GM18951 (cell line): ENCODE results near the gene SIX5.

Experiments used
- POLR2A ChIP-seq: IDR thresholded peaks from 4 replicates; pipeline ENCODE4 v1.6.1; 2011; ENCODE audit warnings: mild to moderate bottlenecking; ENCODE audit not compliant: insufficient read length, insufficient read depth; ENCODE audit errors: extremely low read depth
- in situ Hi-C: fragments of 300-500 bp; cut with MboI; formaldehyde crosslinking; loops from one replicate; pipeline ENCODE4 v1.12.0; 2022; ENCODE audit warnings: low sequenced_read_pairs, mixed read lengths, inconsistent platforms; ENCODE audit not compliant: unreplicated experiment

Gene SIX5

DNA sequence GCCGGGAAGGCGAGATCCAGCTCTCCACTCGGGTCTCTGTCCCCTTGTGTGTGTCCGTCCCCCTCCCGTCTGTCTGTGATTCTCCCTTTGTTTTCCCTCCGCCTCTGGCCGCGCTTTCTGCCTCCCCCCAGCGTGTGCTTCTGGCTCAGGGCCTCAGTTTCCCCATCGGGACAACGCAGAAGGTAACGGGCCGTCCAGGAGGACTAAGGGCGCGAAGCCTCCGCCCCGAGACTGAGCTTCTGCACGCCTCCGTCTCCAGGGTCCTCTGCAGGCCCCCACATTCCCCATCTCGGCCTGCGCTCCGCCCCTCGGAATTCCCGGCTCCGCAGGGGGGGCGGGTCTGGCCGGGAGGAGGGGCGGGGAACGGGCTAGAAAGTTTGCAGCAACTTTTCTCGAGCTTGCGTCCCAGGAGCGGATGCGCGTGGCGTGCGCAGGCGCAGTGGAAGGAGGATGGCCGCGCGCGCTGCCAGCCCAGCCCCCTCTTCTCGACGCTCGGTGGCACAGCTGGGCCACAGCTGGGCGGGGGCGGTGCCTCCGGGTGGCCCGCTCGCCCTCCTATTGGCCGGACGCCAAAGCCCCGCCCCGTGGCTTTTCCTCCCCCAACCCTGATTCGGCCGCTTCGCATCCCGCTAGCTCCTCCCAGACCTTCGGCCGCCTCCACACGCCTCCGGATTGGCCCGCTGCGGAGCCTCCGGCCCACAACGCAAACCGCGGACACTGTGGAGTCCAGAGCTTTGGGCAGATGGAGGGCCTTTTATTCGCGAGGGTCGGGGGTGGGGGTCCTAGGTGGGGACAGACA lies at the start of gene SIX5:
Gene SIX5 (minus strand): TSS at position 269 of the 799 bp plus-strand sequence. CDS start 408 bp downstream, outside the sequence.
- TF ChIP-seq POLR2A: peak; percentile 54
- in situ Hi-C loops: no loop called here

DNA sequence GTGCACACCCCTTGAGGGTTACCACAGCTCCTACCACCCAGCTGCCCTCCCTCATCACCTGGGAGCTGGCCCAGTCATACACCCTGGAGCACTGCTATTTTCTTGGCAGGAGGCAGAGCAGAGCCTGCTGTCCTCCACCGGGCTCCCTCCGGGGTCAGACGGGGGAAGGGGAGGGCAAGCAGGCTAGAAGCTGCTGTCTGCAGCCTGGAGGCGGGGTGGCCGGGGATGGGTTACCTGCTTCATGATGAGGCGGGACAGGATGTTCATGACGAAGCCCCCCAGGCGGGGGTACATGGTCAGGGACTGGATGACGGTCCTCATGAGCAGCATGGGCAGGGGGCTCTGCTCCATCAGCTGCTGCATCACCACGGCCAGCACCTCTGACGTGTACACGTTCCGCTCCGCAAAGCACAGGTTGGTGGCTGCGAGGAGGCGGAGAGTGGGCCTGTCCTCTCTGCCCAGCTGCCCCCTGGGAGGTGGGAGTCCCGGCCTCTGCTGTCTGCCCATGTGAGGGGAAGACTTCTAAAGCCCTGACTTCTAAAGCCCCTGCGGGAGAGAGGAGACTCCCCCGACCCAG lies 48.8 kb upstream of the SIX5 start:
- in situ Hi-C loops: no loop called here
- TF ChIP-seq POLR2A: no peak

DNA sequence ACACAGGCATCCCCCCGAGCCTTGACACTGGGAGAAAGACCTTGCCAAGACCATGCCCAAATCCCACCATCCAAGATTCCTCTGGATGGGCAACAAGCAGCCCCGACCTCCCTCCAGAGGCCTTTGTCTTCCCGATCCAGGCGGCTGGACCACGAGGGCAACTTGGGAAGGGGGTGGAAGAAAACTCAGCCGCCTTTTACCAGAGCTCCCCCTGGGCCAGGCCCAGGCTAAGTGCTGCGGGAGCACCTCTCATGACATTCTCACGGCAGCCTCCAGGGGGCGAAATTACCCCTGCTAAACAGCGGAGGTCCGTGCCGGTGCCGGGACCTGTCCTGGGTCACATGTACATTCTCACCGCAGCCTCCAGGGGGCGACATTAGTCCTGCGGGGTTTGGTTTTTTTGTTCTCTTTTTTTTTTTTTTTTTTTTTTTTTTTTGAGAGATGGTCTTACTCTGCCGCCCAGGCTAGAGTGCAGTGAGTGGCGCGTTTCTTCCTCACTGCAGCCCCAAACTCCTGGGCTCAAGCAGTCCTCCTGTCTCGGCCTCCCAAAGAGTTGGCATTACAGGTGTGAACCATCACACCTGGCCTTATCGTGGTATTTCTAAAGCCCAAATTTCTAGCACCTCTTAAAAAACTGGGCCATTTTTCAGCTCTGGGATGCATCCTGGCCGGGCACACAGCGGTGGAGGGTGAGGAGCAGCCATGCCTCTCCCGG lies 48.1 kb upstream of the SIX5 start:
- TF ChIP-seq POLR2A: no peak
- in situ Hi-C loops: no loop called here

GRCh38 chr19:45816236-45817009 lies 47.4 kb upstream of the SIX5 start:
- peak; percentile 8 for TF ChIP-seq POLR2A
- in situ Hi-C loops: no loop called here

DNA sequence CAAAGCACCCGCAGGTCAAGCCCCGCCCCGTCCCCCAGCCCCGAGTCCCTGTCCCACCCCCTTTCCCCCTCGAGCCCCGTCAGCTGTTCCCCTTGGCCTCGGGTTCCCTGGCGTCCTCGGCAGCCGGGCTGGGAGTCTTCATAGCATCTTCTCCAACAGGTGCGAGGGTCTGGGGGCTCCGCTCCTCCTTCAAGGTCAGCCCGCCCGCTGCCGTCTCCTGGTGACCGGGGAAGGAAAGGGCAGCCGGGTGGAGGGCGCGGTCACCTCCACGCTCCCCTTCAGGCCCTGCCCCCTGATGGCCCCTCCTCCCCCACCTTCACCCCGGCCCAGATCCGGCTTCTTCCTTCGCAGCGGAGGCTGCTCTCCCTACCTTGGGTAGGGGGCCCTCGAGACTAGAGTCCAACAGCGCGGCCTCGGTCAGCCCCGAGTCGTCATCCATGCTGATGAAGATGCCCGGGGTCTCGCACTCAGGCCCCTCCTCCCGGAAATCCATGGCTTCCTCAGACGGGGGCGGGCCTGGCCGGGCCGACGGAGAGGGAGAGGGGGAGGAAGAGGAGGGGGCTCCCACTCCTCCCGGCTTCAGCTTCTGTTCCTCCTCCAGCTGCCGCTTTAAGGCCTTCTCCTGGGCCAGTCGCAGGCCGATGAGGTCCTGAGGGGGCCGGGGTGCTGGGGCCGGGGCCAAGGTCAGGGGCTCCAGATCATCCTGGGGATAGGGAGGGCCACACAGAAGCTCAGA lies 46.6 kb upstream of the SIX5 start:
- TF ChIP-seq POLR2A: no peak

DNA sequence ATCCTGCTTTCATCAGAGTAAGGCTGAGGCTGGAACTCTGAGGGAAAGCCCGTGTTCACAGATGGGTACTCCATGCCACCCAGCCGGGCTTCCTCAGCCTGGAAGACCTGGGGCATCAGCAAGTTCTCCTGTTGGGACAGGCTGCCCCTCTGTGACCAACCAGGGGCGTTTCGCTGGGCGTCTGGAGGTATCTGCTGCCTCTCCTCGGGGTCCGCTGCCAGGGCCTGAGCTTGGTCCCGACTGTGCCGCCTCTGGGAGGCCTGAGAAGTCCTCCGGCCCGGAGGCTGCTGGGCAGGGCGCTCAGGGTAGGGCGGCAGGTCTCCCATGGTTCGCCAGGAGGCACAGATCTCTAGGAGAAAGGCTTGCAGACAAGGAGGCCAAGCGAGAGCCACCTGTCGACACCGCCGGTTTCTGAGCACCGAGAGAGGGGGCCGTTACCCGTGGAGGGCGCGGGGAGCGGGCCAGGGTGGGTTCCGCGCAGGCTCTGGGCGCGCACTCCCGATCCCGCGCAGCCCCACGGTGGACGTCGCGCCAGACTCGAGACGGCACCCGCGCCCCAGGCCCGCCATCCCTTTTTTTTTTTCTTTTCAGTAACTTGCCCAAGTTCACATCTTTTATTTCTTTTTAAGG lies 45.9 kb upstream of the SIX5 start, which contains the start of gene RSPH6A:
Gene RSPH6A (minus strand): TSS at position 458 of the 630 bp plus-strand sequence. CDS start 132 bp downstream, at position 326.
- TF ChIP-seq POLR2A: no peak
- in situ Hi-C loops: no loop called here

More for the DNA sequence above, 46.6 kb upstream of the SIX5 start:
- in situ Hi-C loops: no loop called here

DNA sequence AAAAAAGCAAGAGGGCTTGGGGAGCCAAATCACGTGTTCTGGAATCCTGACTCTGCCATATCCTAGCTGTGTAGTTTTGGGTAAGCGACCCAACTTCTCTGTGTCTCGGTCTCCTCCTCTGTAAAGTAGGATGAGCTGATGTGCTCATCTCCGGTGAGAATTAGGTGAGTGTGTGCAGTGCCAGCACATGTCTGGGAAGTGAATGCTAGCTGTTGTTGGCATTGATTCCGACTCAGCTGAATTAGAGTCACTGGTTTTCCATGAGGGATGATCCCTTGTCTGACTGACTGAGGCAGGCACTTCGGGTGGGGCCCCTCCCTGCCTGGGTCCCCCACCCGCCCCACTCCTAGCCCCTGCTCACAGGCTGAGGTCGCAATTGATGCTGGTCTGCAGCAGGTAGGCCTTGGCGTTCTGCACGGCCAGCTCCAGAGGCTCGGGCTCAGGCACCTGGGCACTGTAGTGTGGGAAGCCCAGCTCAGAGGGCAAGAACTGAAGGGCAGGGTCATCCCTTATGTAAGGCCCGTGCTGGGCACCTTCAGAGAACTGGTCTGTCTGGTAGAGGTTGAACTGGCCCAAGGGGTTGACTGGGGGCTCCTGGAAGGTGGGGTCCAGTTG lies 45.2 kb upstream of the SIX5 start:
- no peak for TF ChIP-seq POLR2A
- in situ Hi-C loops: no loop called here

DNA sequence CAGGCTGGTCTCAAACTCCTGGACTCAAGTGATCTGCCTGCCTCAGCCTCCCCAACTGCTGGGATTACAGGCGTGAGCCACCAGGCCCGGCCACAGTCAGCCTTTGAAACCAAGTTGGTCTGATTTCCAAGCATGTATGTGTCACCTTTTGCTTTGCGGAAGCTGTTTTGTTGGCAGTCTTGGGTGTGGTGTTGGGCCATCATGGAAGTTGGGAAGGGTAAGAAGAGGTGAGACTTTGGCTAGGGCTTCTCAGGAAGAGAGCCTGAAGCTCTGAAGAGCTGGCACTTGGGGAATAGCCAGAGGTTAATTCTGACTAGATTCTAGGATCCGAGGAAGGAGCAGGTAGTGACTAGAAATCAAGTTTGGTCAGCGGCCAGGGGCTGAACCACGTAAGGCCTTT lies 43.2 kb upstream of the SIX5 start:
- no peak for TF ChIP-seq POLR2A
- in situ Hi-C loops: no loop called here

DNA sequence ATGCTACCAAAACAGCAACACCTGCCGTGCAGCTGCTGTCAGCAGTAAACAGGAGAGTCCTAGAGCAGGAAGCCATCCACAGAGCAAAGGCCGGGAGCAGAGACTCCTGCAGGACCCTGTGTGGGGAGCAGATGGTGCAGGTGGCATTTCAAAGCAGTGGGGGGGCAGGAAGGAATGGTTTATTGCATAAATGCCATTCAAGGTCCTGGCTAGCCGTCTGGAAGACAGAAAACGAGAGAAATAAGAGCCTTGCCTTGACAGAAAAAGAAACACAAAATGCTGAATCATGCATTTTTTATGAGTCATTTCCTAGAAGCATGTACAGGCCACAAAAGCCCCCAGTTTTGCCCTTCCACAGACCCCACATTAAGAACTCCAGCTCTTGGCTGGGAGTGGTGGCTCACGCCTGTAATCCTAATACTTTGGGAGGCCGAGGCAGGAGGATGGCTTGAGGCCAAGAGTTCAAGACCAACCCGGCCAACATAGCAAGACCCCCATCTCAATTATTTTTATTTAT lies 40.6 kb upstream of the SIX5 start:
- TF ChIP-seq POLR2A: no peak
- in situ Hi-C loops: no loop called here

DNA sequence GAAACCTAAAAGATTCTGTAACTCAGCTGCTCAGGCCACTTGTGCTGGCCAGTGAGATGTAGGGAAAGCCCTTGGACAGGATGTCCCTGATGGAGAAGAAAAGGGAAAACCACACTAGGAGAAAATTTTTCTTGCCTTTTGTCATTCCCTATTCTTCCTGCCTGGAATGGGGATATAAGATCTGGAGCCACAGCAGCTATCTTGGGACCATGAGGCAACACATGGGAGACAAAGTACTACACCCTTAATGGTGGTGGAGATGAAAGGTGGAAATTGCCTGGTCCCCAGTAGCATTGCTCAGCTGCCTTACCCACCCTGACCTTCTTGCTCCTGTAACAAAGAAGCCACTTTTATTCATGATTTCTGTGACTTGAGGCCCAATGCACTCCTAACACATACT lies 36.7 kb upstream of the SIX5 start:
- in situ Hi-C loops: no loop called here

GRCh38 chr19:45804959-45805230 lies 35.8 kb upstream of the SIX5 start:
- no peak for TF ChIP-seq POLR2A
- in situ Hi-C loops: no loop called here

More for the DNA sequence above, 36.7 kb upstream of the SIX5 start:
- no peak for TF ChIP-seq POLR2A
